Adrenal gland (tissue), 12 donors: ENCODE results near the gene TAS2R20. TPM values are rescaled to one million over a fixed set of nuclear protein-coding genes. Genes with fewer than 3 reads are reported as not detected.

Experiments
- DNase-seq, 7 donors: peaks; one replicate each; pipeline ENCODE4 v3.0.0-alpha.2; 2019 to 2020
- H3K27ac ChIP-seq, 5 donors: fragments of 200-600 bp; sonication (generic) in 4 of 5; 1 replicate in 3 of 5; 2 replicates in 2 of 5; pipeline versions ENCODE4 v1.5.1 to v1.8.0; 2016 to 2020; ENCODE audit warnings: mild to moderate bottlenecking in 1 of 5
- H3K27me3 ChIP-seq: fragments of 200-600 bp; 2 replicates; pipeline ENCODE4 v1.8.0; 2021
- H3K36me3 ChIP-seq, 2 donors: fragments of 200-600 bp; replicated peaks in 1 of 2; 1 replicate in 1 of 2; 2 replicates in 1 of 2; pipeline versions ENCODE4 v1.5.1 to v1.8.0; 2018 to 2022
- H3K4me1 ChIP-seq, 2 donors: fragments of 200-600 bp; replicated peaks in 1 of 2; 1 replicate in 1 of 2; 2 replicates in 1 of 2; pipeline versions ENCODE4 v1.5.1 to v1.8.0; 2018 to 2021
- H3K4me3 ChIP-seq, 4 donors: fragments of 200-600 bp; sonication (generic) in 3 of 4; one replicate each; pipeline ENCODE4 v1.5.1; 2016 to 2018
- H3K9me3 ChIP-seq, 3 donors: fragments of 200-600 bp; sonication (generic) in 1 of 3; replicated peaks in 1 of 3; 1 replicate in 2 of 3; 2 replicates in 1 of 3; pipeline versions ENCODE4 v1.5.1 to v1.8.0; 2016 to 2021
- CTCF ChIP-seq, 6 experiments: fragments of 450-650 bp in 4 of 6; fragments of 200-600 bp in 2 of 6; sonication (generic) in 1 of 6; IDR thresholded peaks; 1 replicate in 5 of 6; 2 replicates in 1 of 6; pipeline versions ENCODE4 v1.5.1 to v1.8.0; 2016 to 2021; ENCODE audit warnings: antibody characterized with exemption in 6 of 6, mild to moderate bottlenecking in 2 of 6, moderate library complexity in 1 of 6
- POLR2A ChIP-seq, 2 donors: fragments of 450-650 bp; IDR thresholded peaks; one replicate each; pipeline ENCODE4 v1.6.1; 2017; ENCODE audit warnings: antibody characterized with exemption in 2 of 2, mild to moderate bottlenecking in 2 of 2, moderate library complexity in 1 of 2
- WGBS, 4 donors: extraction: QIAGEN DNeasy Blood & Tissue Kit in 2 of 4; methylation state at CpG; one replicate each; pipeline versions ENCODE4 v1.1.5 to v1.1.7; 2013 to 2017; 5-methylcytosine and 5-hydroxymethylcytosine counted together
- intact Hi-C, 2 donors: fragments of 100-400 bp; cut with DNase I; formaldehyde crosslinking; loops; one replicate each; pipeline versions ENCODE4 v1.14.1 to v1.15.0; 2022 to 2023
- polyA plus RNA-seq, 3 donors: library from polyadenylated mRNA; stranded (reverse); fragments of 200-250 nt in 2 of 3; fragments of 350-450 nt in 1 of 3; fragmentation: Illumina TruSeq in 1 of 3; extraction: RNeasy Lipid Tissue Mini Kit (QIAGEN cat#74804) in 1 of 3; gene quantifications; one replicate each; pipeline ENCODE4 v1.2.3, GENCODE V29; 2013 to 2014
- total RNA-seq, 9 donors: library from RNA; depleted of rRNA in 4 of 9; stranded (reverse); fragments of >200 nt in 4 of 9; fragments of 120-200 nt in 1 of 9; fragmentation: NEBNext Ultra II Directional in 1 of 9; extraction: Animal tissue kit (Norgen Biotek cat#: 25700) in 1 of 9; gene quantifications; one replicate each; pipeline versions ENCODE4 v1.1.0 to v1.2.4, GENCODE V29; 2013 to 2023
- donor health status: healthy with polysubstance abuse.
- donor health status: Bipolar disorder and iron deficiency.
- donor health status: DM: yes; HTN: yes; CAD: no.
- donor health status: DM: no; HTN: no; CAD: no.
- donor health status: DM: no; HTN: no; CAD: no.
- donor health status: DM: yes; HTN: yes; CAD: no.

The TAS2R20 gene
- total and polyA plus RNA-seq, 12 donors = 0.17 to 10.5 (median 1.8) TPM

- 40 to 98% (median 90%) methylated on average over 1 of the region's 1 CpG for WGBS, 4 donors
- intact Hi-C loops = no loop called here
Observed at GRCh38 chr12:11016937-11017336, 18.8 kb upstream of the TAS2R20 start.

GRCh38 chr12:11015775-11016430, 17.8 kb upstream of the TAS2R20 start:
- no peak for TF ChIP-seq POLR2A (IDR thresholded peaks at IDR 0.05)
- no peak for TF ChIP-seq CTCF (IDR thresholded peaks at IDR 0.05)
- intact Hi-C loops = no loop called here
- Histone ChIP-seq H3K4me3 (no peak overlapping the region), H3K9me3 (no peaks in the 10 kb centered on the region), H3K36me3 (no peaks in the 10 kb centered on the region), H3K27ac (no peak overlapping the region), H3K27me3 (no peaks in the 10 kb centered on the region), H3K4me1 (no peaks in the 10 kb centered on the region)
- no peak for DNase-seq
- WGBS, 4 donors = 82 to 88% (median 86%) methylated on average over 4 of the region's 4 CpGs

More at GRCh38 chr12:11016937-11017336, 18.8 kb upstream of the TAS2R20 start:
- H3K9me3 ChIP-seq = no peaks in the 10 kb centered on the region
- no peak overlapping the region for H3K27ac ChIP-seq
- no peak for DNase-seq
- H3K4me1 ChIP-seq = no peaks in the 10 kb centered on the region
- no peaks in the 10 kb centered on the region for H3K36me3 ChIP-seq
- H3K27me3 ChIP-seq = no peaks in the 10 kb centered on the region
- TF ChIP-seq CTCF (IDR thresholded peaks at IDR 0.05) (no peak), POLR2A (IDR thresholded peaks at IDR 0.05) (no peak)
- no peak overlapping the region for H3K4me3 ChIP-seq

- H3K36me3 ChIP-seq = no peaks in the 10 kb centered on the region
- no peak for DNase-seq
- intact Hi-C loops = no loop called here
Observed at GRCh38 chr12:11014234-11014633, 16.1 kb upstream of the TAS2R20 start.

GRCh38 chr12:11007608-11008007, 9.5 kb upstream of the TAS2R20 start:
- no peak for TF ChIP-seq POLR2A (IDR thresholded peaks at IDR 0.05)
- WGBS, 4 donors = 75 to 86% (median 84%) methylated on average over 1 of the region's 1 CpG
- intact Hi-C loops = no loop called here
- no peaks in the 10 kb centered on the region for H3K36me3 ChIP-seq
- H3K4me1 ChIP-seq = no peaks in the 10 kb centered on the region
- DNase-seq = no peak
- no peak overlapping the region for H3K27ac ChIP-seq
- no peak overlapping the region for H3K4me3 ChIP-seq
- H3K9me3 ChIP-seq = no peaks in the 10 kb centered on the region
- no peaks in the 10 kb centered on the region for H3K27me3 ChIP-seq

More at GRCh38 chr12:11014234-11014633, 16.1 kb upstream of the TAS2R20 start:
- TF ChIP-seq CTCF (IDR thresholded peaks at IDR 0.05) = no peak
- TF ChIP-seq POLR2A (IDR thresholded peaks at IDR 0.05) = no peak
- Histone ChIP-seq H3K4me1 (no peaks in the 10 kb centered on the region), H3K27me3 (no peaks in the 10 kb centered on the region), H3K4me3 (no peak overlapping the region), H3K27ac (no peak overlapping the region), H3K9me3 (no peaks in the 10 kb centered on the region)

- WGBS, 4 donors = 94 to 100% (median 97%) methylated on average over 3 of the region's 3 CpGs
- Histone ChIP-seq H3K27ac (no peak overlapping the region), H3K36me3 (no peaks in the 10 kb centered on the region), H3K4me3 (no peak overlapping the region), H3K4me1 (no peaks in the 10 kb centered on the region), H3K27me3 (no peaks in the 10 kb centered on the region), H3K9me3 (no peaks in the 10 kb centered on the region)
- intact Hi-C loops = no loop called here
- TF ChIP-seq CTCF (IDR thresholded peaks at IDR 0.05) (no peak), POLR2A (IDR thresholded peaks at IDR 0.05) (no peak)
- DNase-seq = no peak
Observed at GRCh38 chr12:10994307-10994706, 3.8 kb downstream of the TAS2R20 start.
